ENCODE results near the gene SYCP3.

- TF ChIP-seq CTCF (CRISPR knock-in tag; IDR thresholded peaks at IDR 0.05) (no peak), SKIL (CRISPR knock-in tag; IDR thresholded peaks at IDR 0.05; ENCODE audit: borderline replicate concordance) (no peak), ZNF383 (CRISPR knock-in tag; IDR thresholded peaks at IDR 0.05; ENCODE audit: borderline replicate concordance) (no peak), ATF6 (CRISPR knock-in tag; conservative IDR thresholded peaks at IDR 0.05) (no peak), ZNF567 (CRISPR knock-in tag; IDR thresholded peaks at IDR 0.05; ENCODE audit: borderline replicate concordance) (no peak), ZBTB49 (CRISPR knock-in tag; IDR thresholded peaks at IDR 0.05; ENCODE audit: borderline replicate concordance) (no peak)
Observed at GRCh38 chr12:101703487-101703886, 35.8 kb downstream of the SYCP3 start.
